IPS DF 4.7 (cell line): ENCODE measurements around the gene GEN1.
A peak's percentile ranks its signal among the peaks of the same experiment; 100 is the strongest.
"Not testable (repeated sequence)": the region's sequence is repeated elsewhere in the genome, so short reads cannot be mapped to it uniquely, and the experiment has no call there.

Source experiments
- DNase-seq: peaks from one replicate; pipeline ENCODE4 v3.0.0-alpha.2; 2013; ENCODE audit warnings: low spot score; ENCODE audit errors: extremely low read depth

The GEN1 gene

GRCh38 chr2:17822445-17823117 is 68.6 kb downstream of the GEN1 start:
- no peak for DNase-seq

DNA sequence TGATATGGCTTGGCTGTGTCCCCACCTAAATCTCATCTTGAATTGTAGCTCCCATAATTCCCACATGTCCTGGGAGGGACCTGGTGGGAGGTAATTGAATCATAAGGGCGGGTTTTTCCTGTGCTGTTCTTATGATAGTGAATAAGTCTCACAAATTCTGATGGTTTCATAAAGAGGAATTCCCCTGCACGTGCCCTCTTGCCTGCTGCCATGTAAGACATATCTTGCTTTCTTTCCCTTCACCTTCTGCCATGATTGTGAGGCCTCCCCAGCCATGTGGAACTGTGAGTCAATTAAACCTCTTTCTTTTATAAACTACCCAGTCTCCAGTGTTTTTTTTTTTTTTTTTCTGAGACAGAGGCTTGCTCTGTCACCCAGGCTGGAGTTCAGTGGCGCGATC is 69.7 kb downstream of the GEN1 start:
- not testable (repeated sequence) for DNase-seq

- no peak for DNase-seq
Observed at GRCh38 chr2:17827316-17827715, 73.4 kb downstream of the GEN1 start.

- DNase-seq: no peak
Observed at GRCh38 chr2:17827785-17828184, 73.8 kb downstream of the GEN1 start.

- DNase-seq: peak; percentile 78
Observed at GRCh38 chr2:17830053-17831034, 76.4 kb downstream of the GEN1 start.

DNA sequence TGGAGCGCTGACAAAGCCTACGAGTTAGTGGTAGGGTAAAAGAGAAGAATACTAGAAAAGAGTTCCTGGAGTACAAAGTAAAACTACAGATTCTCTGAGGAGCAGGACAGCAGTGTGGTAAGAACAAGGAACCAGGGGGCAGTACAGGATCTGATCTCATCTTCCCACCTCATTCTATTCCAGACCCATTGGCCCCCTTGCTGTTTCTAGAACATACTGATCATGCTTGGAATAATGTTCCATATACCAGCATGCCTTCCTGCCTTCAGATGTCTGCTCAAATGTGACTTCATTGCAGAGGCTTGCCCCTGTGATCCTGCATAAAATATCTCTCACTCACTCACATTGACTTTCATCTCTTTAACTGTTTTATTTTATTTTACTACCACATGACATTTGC is 81.6 kb downstream of the GEN1 start:
- no peak for DNase-seq
